Urothelium cell line (cell line): ENCODE results near the gene CEP120.

ENCODE experiments used
- DNase-seq: peaks from one replicate; pipeline ENCODE4 v3.0.0; 2011; ENCODE audit warnings: low spot score, mixed read lengths
- FAIRE-seq: peaks from 2 replicates; lab custom pipeline; 2011; peaks lifted over from hg19 to GRCh38; lab: Jason Lieb, UNC

CEP120 gene

DNA sequence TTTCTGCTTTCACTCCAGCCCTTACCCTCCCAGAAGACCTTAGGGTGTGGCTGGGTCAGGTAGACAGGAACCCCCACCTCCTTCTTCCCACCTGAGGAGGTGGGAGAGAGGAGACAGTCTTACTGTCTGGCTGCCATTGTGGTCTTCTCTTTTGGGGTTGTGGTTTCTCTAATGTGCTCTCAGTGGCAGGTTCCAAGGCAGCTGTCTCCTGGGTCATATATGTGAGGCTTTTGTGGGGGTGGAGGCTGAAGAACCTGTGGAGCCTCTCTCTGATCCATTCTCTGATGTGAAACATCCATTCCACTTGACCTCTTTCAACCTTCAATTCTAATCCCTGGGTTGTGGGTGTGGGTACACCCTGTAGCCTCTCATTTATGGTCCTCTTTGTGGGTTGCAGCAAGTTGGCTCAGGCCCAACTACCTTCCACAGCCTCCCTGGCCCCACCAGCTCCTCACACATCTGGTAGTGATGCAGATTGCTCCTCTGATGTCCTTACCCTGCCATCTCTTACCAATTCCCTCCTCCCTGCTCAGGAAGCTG lies 118.4 kb downstream of the CEP120 start:
- FAIRE-seq (no peak), DNase-seq (no peak)

DNA sequence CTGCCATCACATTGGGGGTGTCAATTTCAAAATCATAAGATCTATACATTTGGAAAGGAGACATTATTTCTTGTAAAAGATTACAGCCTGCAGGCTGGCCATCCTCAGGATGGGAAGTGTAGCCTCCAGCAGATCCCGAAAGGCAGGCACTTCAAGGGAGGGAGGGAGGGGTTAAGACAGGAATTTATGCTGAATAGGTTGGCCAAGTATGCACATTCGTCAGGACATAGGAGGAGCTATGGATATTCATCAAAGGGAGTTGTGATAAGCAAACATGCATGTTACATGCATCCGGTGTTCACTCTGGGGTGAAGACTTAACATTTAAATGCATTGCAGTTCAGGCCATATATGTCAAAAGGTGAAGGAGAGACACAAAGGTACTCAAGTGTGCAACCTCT lies 119.4 kb downstream of the CEP120 start:
- no peak for DNase-seq
- no peak for FAIRE-seq

DNA sequence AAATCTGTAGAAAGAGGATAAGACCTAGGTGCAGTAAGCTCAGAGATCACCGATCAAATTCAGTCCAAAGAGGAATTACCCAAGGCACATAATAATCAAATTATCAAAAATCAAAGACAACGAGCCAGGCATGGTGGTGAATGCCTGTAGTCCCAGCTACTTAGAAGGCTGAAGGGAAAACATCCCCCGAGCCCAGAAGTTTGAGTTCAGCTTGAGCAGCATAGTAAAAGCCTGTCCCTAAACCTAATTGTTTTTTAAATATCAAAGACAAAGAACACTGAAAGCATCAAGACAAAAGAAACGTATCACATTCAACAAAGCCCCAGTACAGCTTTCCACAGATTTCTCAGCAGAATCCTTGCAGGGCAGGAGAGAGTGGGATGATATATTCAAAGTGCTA lies 122.9 kb downstream of the CEP120 start:
- DNase-seq (no peak), FAIRE-seq (no peak)

DNA sequence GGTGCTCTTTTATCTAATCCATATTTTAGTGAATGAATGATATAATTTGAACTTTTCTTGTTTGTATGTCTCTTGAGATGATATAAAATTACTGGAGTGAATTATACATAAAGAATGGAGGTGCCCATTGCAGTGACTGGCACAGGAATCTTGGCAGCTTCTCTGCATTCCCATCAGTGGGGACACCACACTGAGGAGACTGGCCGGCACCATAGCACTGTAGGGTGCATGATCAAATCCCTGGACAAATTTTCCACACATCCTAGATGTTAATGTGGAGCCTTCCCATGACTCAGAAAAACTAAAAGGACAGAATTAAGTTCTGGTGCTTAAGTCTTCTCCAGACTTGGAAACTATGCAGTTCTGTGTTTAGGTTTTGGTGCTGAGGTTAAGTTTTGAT lies 124.1 kb downstream of the CEP120 start:
- DNase-seq, result no peak
- FAIRE-seq, result no peak

DNA sequence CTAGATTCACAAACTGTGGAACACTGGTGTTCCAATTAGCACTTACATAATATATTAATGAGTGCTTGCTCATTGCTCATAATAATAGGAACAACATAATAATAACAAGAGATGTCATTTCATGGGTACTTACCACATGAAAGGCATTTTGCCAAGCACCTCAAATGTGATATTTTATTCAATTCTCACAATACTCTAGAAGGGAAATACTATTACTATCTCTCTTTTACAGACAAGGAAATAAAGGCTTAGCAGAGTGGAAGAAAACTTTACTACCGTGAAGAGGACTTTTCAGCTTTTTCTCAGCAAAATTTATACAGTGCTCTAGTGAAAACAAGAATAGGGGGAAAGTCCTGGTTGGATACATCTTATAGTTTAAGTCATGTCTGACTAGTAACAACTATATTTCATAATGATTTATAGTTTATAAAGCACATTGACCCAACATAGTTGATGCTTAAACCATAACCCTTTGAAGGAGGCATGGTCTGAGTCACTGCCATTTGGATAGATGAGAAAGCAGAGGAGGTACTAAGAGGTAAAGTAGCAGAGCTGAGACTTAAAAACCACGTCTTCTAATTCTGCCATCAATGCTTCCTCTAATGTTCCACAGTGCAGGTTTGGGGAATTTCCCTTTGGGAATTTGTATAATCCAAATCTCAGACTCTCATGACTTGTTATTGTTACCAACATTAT lies 124.7 kb downstream of the CEP120 start:
- no peak for FAIRE-seq
- DNase-seq, result no peak

DNA sequence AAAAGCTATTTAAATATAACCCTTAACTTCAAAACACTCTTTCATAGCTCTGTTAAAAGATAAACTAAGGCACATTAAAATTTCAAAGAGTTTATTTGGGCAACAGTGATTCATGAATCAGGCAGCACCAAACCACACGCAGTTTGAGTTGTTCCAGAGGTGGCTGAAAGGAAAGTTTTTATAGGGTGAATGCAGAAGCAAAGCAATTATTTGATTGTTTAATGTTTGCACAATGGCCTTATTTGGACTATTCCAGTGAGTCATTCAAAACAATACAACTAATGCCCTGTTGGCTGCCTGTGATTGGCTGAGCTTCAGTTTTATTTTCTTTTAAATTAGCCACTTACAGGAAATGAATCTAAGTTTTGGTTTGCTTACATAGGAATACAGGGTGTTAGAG lies 125.3 kb downstream of the CEP120 start:
- DNase-seq (no peak), FAIRE-seq (no peak)

DNA sequence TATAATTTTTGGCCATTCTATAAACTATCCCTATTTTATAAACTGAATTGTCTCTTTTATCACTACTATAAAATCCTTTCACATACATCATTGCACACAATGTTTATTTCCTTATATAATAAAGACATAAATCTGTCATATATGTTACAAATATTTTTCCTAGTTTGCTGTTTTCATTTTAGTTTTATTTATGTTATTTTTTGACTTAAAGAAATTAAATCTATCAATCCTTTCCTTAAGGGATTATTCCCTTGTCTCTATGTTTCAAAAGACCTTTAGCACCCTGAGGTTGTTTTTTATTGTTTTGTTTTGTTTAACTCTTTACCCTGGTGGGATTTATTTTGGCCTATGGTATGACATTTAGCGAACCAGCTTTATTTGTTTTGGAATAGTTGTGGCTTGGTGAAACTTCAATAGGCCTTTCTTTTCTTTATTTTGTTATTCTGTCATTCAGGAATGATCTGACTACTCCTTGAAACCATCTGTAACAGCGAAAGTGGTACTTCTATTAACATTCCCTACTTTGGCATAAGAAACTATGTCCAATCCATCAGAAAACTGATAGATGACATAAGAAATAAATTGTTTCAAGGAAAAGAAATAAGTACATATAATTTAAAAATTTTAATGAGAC lies 125.9 kb downstream of the CEP120 start:
- FAIRE-seq (no peak), DNase-seq (no peak)
